Astrocyte (in vitro differentiated cells and primary cell): Measurements from ENCODE around the gene MNAT1. TPM values are rescaled to one million over a fixed set of nuclear protein-coding genes. Genes with fewer than 3 reads are reported as not detected.

ENCODE experiments used
- DNase-seq: peaks from one replicate; pipeline ENCODE4 v3.0.0-alpha.2; 2010; ENCODE audit warnings: low read depth
- FAIRE-seq: peaks from 2 replicates; lab custom pipeline; 2011; peaks lifted over from hg19 to GRCh38; lab: Jason Lieb, UNC
- H2AFZ ChIP-seq: 2 replicates; pipeline ENCODE4 v1.6.0; 2012; ENCODE audit warnings: low read depth, low read length, inconsistent platforms
- H3K27ac ChIP-seq: 2 replicates; pipeline ENCODE4 v1.5.1; 2011; ENCODE audit warnings: low read depth, low read length, inconsistent platforms
- H3K27me3 ChIP-seq: 2 replicates; pipeline ENCODE4 v1.6.0; 2011; ENCODE audit warnings: low read length, inconsistent platforms; ENCODE audit not compliant: insufficient read depth
- H3K36me3 ChIP-seq: 2 replicates; pipeline ENCODE4 v1.5.1; 2011; ENCODE audit warnings: low read length, inconsistent platforms; ENCODE audit not compliant: insufficient read depth
- H3K4me1 ChIP-seq: 2 replicates; pipeline ENCODE4 v1.5.1; 2011; ENCODE audit warnings: low read length, inconsistent platforms; ENCODE audit not compliant: insufficient read depth
- H3K4me2 ChIP-seq: 2 replicates; pipeline ENCODE4 v1.6.0; 2012; ENCODE audit warnings: low read length, inconsistent platforms
- H3K4me3 ChIP-seq: 2 replicates; pipeline ENCODE4 v1.5.1; 2011; ENCODE audit warnings: low read depth, mild to moderate bottlenecking, low read length, inconsistent platforms; ENCODE audit not compliant: insufficient read depth
- H3K79me2 ChIP-seq: 2 replicates; pipeline ENCODE4 v1.6.0; 2012; ENCODE audit warnings: mild to moderate bottlenecking, low read length, inconsistent platforms; ENCODE audit not compliant: insufficient read depth
- H3K9ac ChIP-seq: 2 replicates; pipeline ENCODE4 v1.6.0; 2012; ENCODE audit warnings: mild to moderate bottlenecking, low read length, inconsistent platforms
- H3K9me3 ChIP-seq: 2 replicates; pipeline ENCODE4 v1.5.1; 2012; ENCODE audit warnings: low read depth, mild to moderate bottlenecking, low read length, inconsistent platforms; ENCODE audit not compliant: insufficient read depth
- H4K20me1 ChIP-seq: 2 replicates; pipeline ENCODE4 v1.6.0; 2012; ENCODE audit warnings: low read length, inconsistent platforms; ENCODE audit not compliant: insufficient read depth
- H3K27ac Mint-ChIP-seq: one replicate; pipeline ENCODE4 v1.8.0; 2021; ENCODE audit warnings: mild to moderate bottlenecking, mixed read lengths; ENCODE audit not compliant: unreplicated experiment
- H3K27me3 Mint-ChIP-seq: one replicate; pipeline ENCODE4 v1.8.0; 2021; ENCODE audit warnings: low read depth, mixed read lengths; ENCODE audit not compliant: unreplicated experiment
- H3K36me3 Mint-ChIP-seq: one replicate; pipeline ENCODE4 v1.8.0; 2021; ENCODE audit warnings: low read depth, mixed read lengths; ENCODE audit not compliant: unreplicated experiment
- H3K4me1 Mint-ChIP-seq: one replicate; pipeline ENCODE4 v1.8.0; 2021; ENCODE audit warnings: low read depth, mixed read lengths; ENCODE audit not compliant: unreplicated experiment
- H3K4me3 Mint-ChIP-seq: one replicate; pipeline ENCODE4 v1.8.0; 2021; ENCODE audit warnings: mild to moderate bottlenecking, moderate library complexity, mixed read lengths; ENCODE audit not compliant: unreplicated experiment
- H3K9me3 Mint-ChIP-seq: one replicate; pipeline ENCODE4 v1.8.0; 2021; ENCODE audit warnings: mild to moderate bottlenecking, mixed read lengths; ENCODE audit not compliant: unreplicated experiment
- CTCF ChIP-seq: IDR thresholded peaks from 2 replicates; pipeline ENCODE4 v1.5.1; 2011; ENCODE audit warnings: low read depth, mild to moderate bottlenecking, inconsistent platforms, low read length, moderate library complexity; ENCODE audit not compliant: insufficient read depth
- EZH2 ChIP-seq: IDR thresholded peaks from 2 replicates; pipeline ENCODE4 v1.6.1; 2012; ENCODE audit warnings: mild to moderate bottlenecking, low read length, inconsistent platforms; ENCODE audit not compliant: insufficient read depth
- total RNA-seq: library from RNA; stranded (reverse); gene quantifications from 2 replicates; pipeline ENCODE4 v1.2.1, GENCODE V29; 2021

Gene MNAT1
- total RNA-seq, 1 donor from 2014 or later, result 36.0 TPM

GRCh38 chr14:60839057-60839456, 104.5 kb downstream of the MNAT1 start:
- no peak overlapping the region for H3K4me3 Mint-ChIP-seq
- H3K4me3 ChIP-seq, result no peak overlapping the region
- no peak for FAIRE-seq
- no peaks in the 10 kb centered on the region for H3K4me1 Mint-ChIP-seq
- TF ChIP-seq EZH2 (no peak), CTCF (no peak)
- H3K9ac ChIP-seq, result no peak overlapping the region
- H3K36me3 Mint-ChIP-seq, result peaks cover 20% of the 10 kb centered on the region
- H3K27ac ChIP-seq, result no peak overlapping the region
- H3K9me3 ChIP-seq, result no peaks in the 10 kb centered on the region
- no peaks in the 10 kb centered on the region for H4K20me1 ChIP-seq
- H3K4me2 ChIP-seq, result no peak overlapping the region
- no peaks in the 10 kb centered on the region for H3K27me3 Mint-ChIP-seq
- no peaks in the 10 kb centered on the region for H3K4me1 ChIP-seq
- H3K36me3 ChIP-seq, result peaks cover 4% of the 10 kb centered on the region
- no peak overlapping the region for H2AFZ ChIP-seq
- no peak for DNase-seq
- H3K27me3 ChIP-seq, result no peaks in the 10 kb centered on the region
- no peaks in the 10 kb centered on the region for H3K9me3 Mint-ChIP-seq
- H3K79me2 ChIP-seq, result no peaks in the 10 kb centered on the region
- H3K27ac Mint-ChIP-seq, result no peak overlapping the region

- Mint-ChIP-seq H3K27me3 (no peaks in the 10 kb centered on the region), H3K9me3 (no peaks in the 10 kb centered on the region), H3K4me3 (no peak overlapping the region), H3K27ac (no peak overlapping the region), H3K4me1 (no peaks in the 10 kb centered on the region), H3K36me3 (peaks cover 20% of the 10 kb centered on the region)
- Histone ChIP-seq H3K9ac (no peak overlapping the region), H3K79me2 (no peaks in the 10 kb centered on the region), H3K4me2 (no peak overlapping the region), H3K27me3 (no peaks in the 10 kb centered on the region), H3K9me3 (no peaks in the 10 kb centered on the region), H3K36me3 (peaks cover 4% of the 10 kb centered on the region), H3K4me1 (no peaks in the 10 kb centered on the region), H3K27ac (no peak overlapping the region), H2AFZ (no peak overlapping the region), H3K4me3 (no peak overlapping the region), H4K20me1 (no peaks in the 10 kb centered on the region)
- FAIRE-seq (no peak), DNase-seq (no peak)
- no peak for TF ChIP-seq EZH2
- TF ChIP-seq CTCF, result no peak
Measured at GRCh38 chr14:60839657-60840056, 105.1 kb downstream of the MNAT1 start.

GRCh38 chr14:60840313-60840712, 105.8 kb downstream of the MNAT1 start:
- Mint-ChIP-seq H3K27ac (no peak overlapping the region), H3K4me1 (no peaks in the 10 kb centered on the region), H3K9me3 (no peaks in the 10 kb centered on the region), H3K36me3 (peaks cover 20% of the 10 kb centered on the region), H3K27me3 (no peaks in the 10 kb centered on the region), H3K4me3 (no peak overlapping the region)
- peaks cover 4% of the 10 kb centered on the region for H3K36me3 ChIP-seq
- H2AFZ ChIP-seq, result no peak overlapping the region
- H3K9ac ChIP-seq, result no peak overlapping the region
- no peaks in the 10 kb centered on the region for H3K4me1 ChIP-seq
- H3K27me3 ChIP-seq, result no peaks in the 10 kb centered on the region
- DNase-seq, result no peak
- no peak for FAIRE-seq
- H3K9me3 ChIP-seq, result no peaks in the 10 kb centered on the region
- TF ChIP-seq EZH2 (no peak), CTCF (no peak)
- H3K4me2 ChIP-seq, result no peak overlapping the region
- no peaks in the 10 kb centered on the region for H3K79me2 ChIP-seq
- no peak overlapping the region for H3K4me3 ChIP-seq
- H3K27ac ChIP-seq, result no peak overlapping the region
- H4K20me1 ChIP-seq, result no peaks in the 10 kb centered on the region
